ENCODE measurements around the gene RASEF.

Gene RASEF

GRCh38 chr9:83000765-83001164 lies 62.2 kb downstream of the RASEF start:
- H3K27me3 ChIP-seq (ENCODE audit: insufficient read depth, low read length) = no peaks in the 10 kb centered on the region
- no peaks in the 10 kb centered on the region for H3K36me3 ChIP-seq (ENCODE audit: insufficient read depth, low read length)
- H3K9ac ChIP-seq (ENCODE audit: low read length) = no peak overlapping the region
- H3F3A ChIP-seq (ENCODE audit: insufficient read depth, low read length) = no peaks in the 10 kb centered on the region
- no peaks in the 10 kb centered on the region for H4K20me1 ChIP-seq (ENCODE audit: insufficient read depth, low read length)
- no peaks in the 10 kb centered on the region for H3K9me3 ChIP-seq (ENCODE audit: low read length)
- no peak overlapping the region for H3K4me3 ChIP-seq (ENCODE audit: low read depth, low read length, poor library complexity, severe bottlenecking)
- no peaks in the 10 kb centered on the region for H3K79me2 ChIP-seq (ENCODE audit: insufficient read depth, low read length)
- H3K4me2 ChIP-seq (ENCODE audit: low read length) = no peak overlapping the region
- no peaks in the 10 kb centered on the region for H3K9me2 ChIP-seq (ENCODE audit: low read depth, low read length)
- H3K4me1 ChIP-seq (ENCODE audit: insufficient read depth, low read length, severe bottlenecking) = no peaks in the 10 kb centered on the region
- TF ChIP-seq EZH2 (IDR thresholded peaks at IDR 0.05; ENCODE audit: borderline replicate concordance, low read length) (no peak), CTCF (IDR thresholded peaks at IDR 0.05; ENCODE audit: low read length) (no peak)
- no peak overlapping the region for H2AFZ ChIP-seq (ENCODE audit: low read length)
- H3K27ac ChIP-seq (ENCODE audit: low read depth, low read length, poor library complexity, severe bottlenecking) = no peak overlapping the region

- Histone ChIP-seq H3K4me1 (ENCODE audit: insufficient read depth, low read length, severe bottlenecking) (no peaks in the 10 kb centered on the region), H2AFZ (ENCODE audit: low read length) (no peak overlapping the region), H3K4me2 (ENCODE audit: low read length) (no peak overlapping the region), H4K20me1 (ENCODE audit: insufficient read depth, low read length) (no peaks in the 10 kb centered on the region), H3K9me3 (ENCODE audit: low read length) (no peaks in the 10 kb centered on the region), H3K27ac (ENCODE audit: low read depth, low read length, poor library complexity, severe bottlenecking) (no peak overlapping the region), H3K79me2 (ENCODE audit: insufficient read depth, low read length) (no peaks in the 10 kb centered on the region), H3K9me2 (ENCODE audit: low read depth, low read length) (no peaks in the 10 kb centered on the region), H3K36me3 (ENCODE audit: insufficient read depth, low read length) (no peaks in the 10 kb centered on the region), H3K9ac (ENCODE audit: low read length) (no peak overlapping the region), H3K27me3 (ENCODE audit: insufficient read depth, low read length) (no peaks in the 10 kb centered on the region), H3F3A (ENCODE audit: insufficient read depth, low read length) (no peaks in the 10 kb centered on the region), H3K4me3 (ENCODE audit: low read depth, low read length, poor library complexity, severe bottlenecking) (no peak overlapping the region)
- no peak for TF ChIP-seq CTCF (IDR thresholded peaks at IDR 0.05; ENCODE audit: low read length)
- no peak for TF ChIP-seq EZH2 (IDR thresholded peaks at IDR 0.05; ENCODE audit: borderline replicate concordance, low read length)
These were observed 64.5 kb downstream of the RASEF start for GRCh38 chr9:82998409-82998808.

DNA sequence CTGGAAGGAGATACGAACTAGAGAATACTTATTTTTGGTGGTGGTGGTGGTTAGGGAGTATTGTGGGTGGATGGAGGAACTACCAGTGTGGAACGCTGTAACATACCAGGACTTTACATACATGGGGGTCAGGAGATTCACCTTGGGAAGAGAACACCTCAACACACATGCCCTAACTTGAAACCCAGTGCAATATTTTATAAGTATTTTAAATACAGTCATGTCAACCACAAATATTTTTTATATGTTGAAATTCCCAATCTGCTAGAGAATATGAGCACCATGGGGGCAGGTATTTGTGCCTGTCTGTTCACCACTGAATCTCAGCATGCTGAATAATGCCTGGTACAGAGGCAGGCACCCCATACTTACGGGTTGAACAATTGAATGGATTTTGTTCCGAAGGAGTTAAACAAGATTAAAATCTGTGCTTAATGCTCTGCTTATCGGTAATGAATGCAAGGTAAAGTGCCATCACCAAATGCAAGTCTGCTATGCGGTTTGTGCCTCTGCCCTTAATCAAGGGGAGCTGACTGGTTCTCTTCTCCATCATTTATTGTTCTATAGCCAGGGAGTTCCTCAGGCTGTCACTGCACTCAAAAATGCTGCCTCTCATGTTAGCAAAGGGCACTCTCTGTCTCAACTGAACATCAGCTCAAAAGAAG lies 65.3 kb downstream of the RASEF start:
- no peaks in the 10 kb centered on the region for H3K36me3 ChIP-seq (ENCODE audit: insufficient read depth, low read length)
- TF ChIP-seq CTCF (IDR thresholded peaks at IDR 0.05; ENCODE audit: low read length) = no peak
- TF ChIP-seq EZH2 (IDR thresholded peaks at IDR 0.05; ENCODE audit: borderline replicate concordance, low read length) = no peak
- no peaks in the 10 kb centered on the region for H3K9me3 ChIP-seq (ENCODE audit: low read length)
- no peak overlapping the region for H3K27ac ChIP-seq (ENCODE audit: low read depth, low read length, poor library complexity, severe bottlenecking)
- no peaks in the 10 kb centered on the region for H3K9me2 ChIP-seq (ENCODE audit: low read depth, low read length)
- no peaks in the 10 kb centered on the region for H3F3A ChIP-seq (ENCODE audit: insufficient read depth, low read length)
- no peaks in the 10 kb centered on the region for H3K4me1 ChIP-seq (ENCODE audit: insufficient read depth, low read length, severe bottlenecking)
- H3K4me2 ChIP-seq (ENCODE audit: low read length) = no peak overlapping the region
- no peaks in the 10 kb centered on the region for H3K79me2 ChIP-seq (ENCODE audit: insufficient read depth, low read length)
- no peaks in the 10 kb centered on the region for H3K27me3 ChIP-seq (ENCODE audit: insufficient read depth, low read length)
- H2AFZ ChIP-seq (ENCODE audit: low read length) = no peak overlapping the region
- no peak overlapping the region for H3K9ac ChIP-seq (ENCODE audit: low read length)
- H4K20me1 ChIP-seq (ENCODE audit: insufficient read depth, low read length) = no peaks in the 10 kb centered on the region
- no peak overlapping the region for H3K4me3 ChIP-seq (ENCODE audit: low read depth, low read length, poor library complexity, severe bottlenecking)

Measured in OCI-LY1 (cell line).